ENCODE results near the gene TPCN2. TPM values are rescaled to one million over a fixed set of nuclear protein-coding genes. Genes with fewer than 3 reads are reported as not detected.

The TPCN2 gene
- total and polyA plus RNA-seq, 12 donors = 3.1 to 21.6 (median 10.4) TPM

DNA sequence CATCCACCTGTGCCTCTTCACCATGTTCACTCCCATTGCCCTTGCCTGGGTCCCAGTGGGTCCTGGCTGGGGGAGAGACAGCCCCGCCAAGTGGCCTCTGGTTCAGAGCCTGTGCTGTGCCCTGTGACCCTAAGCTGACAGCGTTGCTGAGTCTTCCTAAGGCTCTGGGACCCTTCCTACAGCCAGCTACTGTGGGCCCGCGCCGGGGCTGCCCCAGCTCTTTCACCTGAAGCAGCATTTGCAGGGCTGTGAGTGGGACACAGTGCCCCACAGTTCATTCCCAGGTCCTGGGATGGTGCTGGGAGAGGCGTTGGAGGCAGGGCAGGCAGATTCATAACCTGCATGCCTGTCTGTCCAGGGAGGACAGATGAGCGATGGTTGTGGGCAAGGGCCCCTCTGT lies 10.7 kb downstream of the TPCN2 start:
- TF ChIP-seq, protein P1, sequence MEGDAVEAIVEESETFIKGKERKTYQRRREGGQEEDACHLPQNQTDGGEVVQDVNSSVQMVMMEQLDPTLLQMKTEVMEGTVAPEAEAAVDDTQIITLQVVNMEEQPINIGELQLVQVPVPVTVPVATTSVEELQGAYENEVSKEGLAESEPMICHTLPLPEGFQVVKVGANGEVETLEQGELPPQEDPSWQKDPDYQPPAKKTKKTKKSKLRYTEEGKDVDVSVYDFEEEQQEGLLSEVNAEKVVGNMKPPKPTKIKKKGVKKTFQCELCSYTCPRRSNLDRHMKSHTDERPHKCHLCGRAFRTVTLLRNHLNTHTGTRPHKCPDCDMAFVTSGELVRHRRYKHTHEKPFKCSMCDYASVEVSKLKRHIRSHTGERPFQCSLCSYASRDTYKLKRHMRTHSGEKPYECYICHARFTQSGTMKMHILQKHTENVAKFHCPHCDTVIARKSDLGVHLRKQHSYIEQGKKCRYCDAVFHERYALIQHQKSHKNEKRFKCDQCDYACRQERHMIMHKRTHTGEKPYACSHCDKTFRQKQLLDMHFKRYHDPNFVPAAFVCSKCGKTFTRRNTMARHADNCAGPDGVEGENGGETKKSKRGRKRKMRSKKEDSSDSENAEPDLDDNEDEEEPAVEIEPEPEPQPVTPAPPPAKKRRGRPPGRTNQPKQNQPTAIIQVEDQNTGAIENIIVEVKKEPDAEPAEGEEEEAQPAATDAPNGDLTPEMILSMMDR (IDR thresholded peaks at IDR 0.05) = no peak
- TF ChIP-seq POLR2A (IDR thresholded peaks at IDR 0.05) = no peak
- Histone ChIP-seq H3K27me3 (no peaks in the 10 kb centered on the region), H3K4me1 (replicated peaks in 1 of 2) (no peaks in the 10 kb centered on the region), H3K9me3 (replicated peaks in 1 of 3) (no peaks in the 10 kb centered on the region), H3K27ac (no peak overlapping the region), H3K36me3 (replicated peaks in 1 of 2) (peaks cover 0 to 22% of the 10 kb centered on the region in 2 donors), H3K4me3 (no peak overlapping the region)
- intact Hi-C loops (cut with DNase I) = no loop called here
- DNase-seq = no peak
- WGBS, 4 donors = 93 to 100% (median 94%) methylated on average over 3 to 7 of the region's 7 CpGs

DNA sequence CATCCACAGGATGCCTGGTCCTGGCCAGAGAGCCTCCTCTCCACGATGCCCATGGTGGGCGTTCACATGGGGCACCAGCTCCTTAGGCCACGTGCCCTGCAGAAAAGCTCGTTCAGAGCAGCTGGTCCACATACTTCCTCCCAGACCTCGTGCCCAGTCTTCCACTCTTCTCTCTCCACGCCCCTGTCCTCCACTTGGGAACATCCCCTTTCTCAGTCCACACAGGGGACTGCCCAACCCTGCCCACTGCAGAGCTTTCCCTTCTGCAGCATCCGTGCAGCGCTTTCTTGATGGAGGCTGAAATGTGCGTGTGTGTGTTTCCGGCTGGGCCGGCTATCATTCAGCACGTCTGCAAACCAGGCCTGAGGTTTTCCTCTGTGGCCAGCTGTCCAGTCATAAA lies 11.3 kb downstream of the TPCN2 start:
- peaks cover 0 to 20% of the 10 kb centered on the region in 2 donors for H3K36me3 ChIP-seq (replicated peaks in 1 of 2)
- H3K9me3 ChIP-seq (replicated peaks in 1 of 3) = no peaks in the 10 kb centered on the region
- intact Hi-C loops (cut with DNase I) = no loop called here
- no peaks in the 10 kb centered on the region for H3K4me1 ChIP-seq (replicated peaks in 1 of 2)
- no peak overlapping the region for H3K27ac ChIP-seq
- no peak for DNase-seq
- TF ChIP-seq, protein P1 (IDR thresholded peaks at IDR 0.05) = no peak
- TF ChIP-seq POLR2A (IDR thresholded peaks at IDR 0.05) = no peak
- H3K4me3 ChIP-seq = no peak overlapping the region
- H3K27me3 ChIP-seq = no peaks in the 10 kb centered on the region
- WGBS, 4 donors = 87 to 95% (median 90%) methylated on average over 12 of the region's 12 CpGs

DNA sequence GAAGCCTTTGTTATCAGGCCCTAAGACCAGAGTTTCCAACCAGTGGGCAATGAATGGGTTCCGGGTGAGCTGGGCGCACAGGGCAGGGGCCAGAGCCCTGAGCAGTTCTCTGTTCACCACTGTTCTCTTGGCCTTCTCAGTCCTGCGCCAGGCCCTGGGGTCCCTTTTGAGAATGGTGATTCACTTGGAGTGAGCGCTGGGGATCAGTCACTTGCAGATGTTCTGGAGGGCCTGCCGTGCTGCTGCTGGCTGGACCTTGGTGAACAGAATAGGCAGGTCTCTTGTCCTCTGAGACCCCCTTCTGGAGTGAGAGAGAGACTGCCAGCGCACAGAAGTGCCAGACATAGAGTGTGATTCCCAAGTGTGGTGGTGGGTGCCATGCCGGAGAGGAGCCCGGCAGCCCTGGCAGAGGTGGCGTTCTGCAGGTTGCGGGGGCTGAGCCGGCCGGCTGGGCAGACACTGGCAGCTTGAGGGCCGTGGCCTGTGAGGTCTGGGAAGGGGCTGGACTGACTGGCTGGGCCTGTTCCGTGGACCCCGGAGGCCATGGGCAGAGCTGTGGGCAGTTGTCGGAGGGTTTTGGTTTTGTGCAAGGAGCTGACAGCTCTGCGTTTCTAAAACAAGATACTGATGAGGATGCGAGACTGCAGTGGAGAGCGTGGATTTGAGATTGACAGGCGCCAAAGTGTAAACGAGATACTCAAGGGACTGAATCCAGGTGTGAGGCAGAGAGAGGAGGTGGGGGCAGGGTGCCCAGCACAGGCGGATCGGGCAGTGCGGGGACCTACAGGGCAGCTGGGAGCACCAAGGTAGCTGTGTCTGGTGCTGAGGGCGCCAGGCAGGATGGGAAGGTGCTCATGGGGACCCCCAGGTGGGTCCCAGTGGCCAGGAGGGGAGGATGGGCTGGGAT lies 12.3 kb downstream of the TPCN2 start:
- no peaks in the 10 kb centered on the region for H3K9me3 ChIP-seq (replicated peaks in 1 of 3)
- TF ChIP-seq, protein P1 (IDR thresholded peaks at IDR 0.05) = no peak
- H3K27ac ChIP-seq = no peak overlapping the region
- no peaks in the 10 kb centered on the region for H3K27me3 ChIP-seq
- intact Hi-C loops (cut with DNase I) = no loop called here
- H3K4me1 ChIP-seq (replicated peaks in 1 of 2) = no peaks in the 10 kb centered on the region
- DNase-seq = no peak
- WGBS, 4 donors = 89 to 93% (median 92%) methylated on average over 21 to 25 of the region's 25 CpGs
- peaks cover 0 to 16% of the 10 kb centered on the region in 2 donors for H3K36me3 ChIP-seq (replicated peaks in 1 of 2)
- no peak overlapping the region for H3K4me3 ChIP-seq

DNA sequence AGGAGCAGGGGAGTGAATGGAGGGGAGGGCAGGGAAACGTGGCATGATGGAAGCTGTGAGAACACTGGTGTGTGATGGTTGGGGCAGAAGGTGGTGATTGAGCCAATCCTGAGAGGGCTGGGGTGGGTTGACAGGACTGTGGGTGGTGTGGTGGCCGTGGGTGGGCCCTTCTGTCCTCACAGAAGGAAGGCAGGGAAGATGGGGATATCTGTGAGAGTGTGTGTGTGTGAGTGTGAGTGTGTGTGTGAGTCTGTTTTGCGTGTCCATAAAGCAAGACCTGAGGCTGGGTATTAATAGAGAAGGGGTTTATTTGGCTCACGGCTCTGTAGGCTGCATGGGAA lies 13.0 kb downstream of the TPCN2 start:
- TF ChIP-seq, protein P1 (IDR thresholded peaks at IDR 0.05) = no peak
- no peak for TF ChIP-seq POLR2A (IDR thresholded peaks at IDR 0.05)
- 82 to 86% (median 84%) methylated on average over 4 of the region's 4 CpGs for WGBS, 4 donors
- Histone ChIP-seq H3K4me3 (no peak overlapping the region), H3K27me3 (no peaks in the 10 kb centered on the region), H3K4me1 (replicated peaks in 1 of 2) (no peaks in the 10 kb centered on the region), H3K9me3 (replicated peaks in 1 of 3) (no peaks in the 10 kb centered on the region), H3K36me3 (replicated peaks in 1 of 2) (peaks cover 0 to 16% of the 10 kb centered on the region in 2 donors), H3K27ac (no peak overlapping the region)
- no peak for DNase-seq
- intact Hi-C loops (cut with DNase I) = no loop called here
